Hepatocyte (in vitro differentiated cells): ENCODE data around the gene ETF1. TPM values are rescaled to one million over a fixed set of nuclear protein-coding genes. Genes with fewer than 3 reads are reported as not detected.

ENCODE experiments used
- DNase-seq: peaks from one replicate; pipeline ENCODE4 v3.0.0-alpha.2; 2016; ENCODE audit warnings: low spot score
- H2AFZ ChIP-seq: fragments of 200-600 bp; sonication (generic); 2 replicates; pipeline ENCODE4 v1.6.0; 2016; ENCODE audit warnings: antibody characterized with exemption, mild to moderate bottlenecking
- H3K27ac ChIP-seq: fragments of 200-600 bp; sonication (generic); 2 replicates; pipeline ENCODE4 v1.5.1; 2016; ENCODE audit warnings: mild to moderate bottlenecking
- H3K27me3 ChIP-seq: fragments of 200-600 bp; sonication (generic); 2 replicates; pipeline ENCODE4 v1.6.1; 2016
- H3K36me3 ChIP-seq: fragments of 200-600 bp; sonication (generic); replicated peaks from 2 replicates; pipeline ENCODE4 v1.5.1; 2016; ENCODE audit warnings: low read depth; ENCODE audit not compliant: insufficient read depth
- H3K4me1 ChIP-seq: fragments of 200-600 bp; sonication (generic); 2 replicates; pipeline ENCODE4 v1.5.1; 2016; ENCODE audit warnings: mild to moderate bottlenecking, moderate library complexity; ENCODE audit not compliant: insufficient read depth
- H3K4me2 ChIP-seq: fragments of 200-600 bp; sonication (generic); 2 replicates; pipeline ENCODE4 v1.6.0; 2016
- H3K4me3 ChIP-seq: fragments of 200-600 bp; sonication (generic); 2 replicates; pipeline ENCODE4 v1.5.1; 2016; ENCODE audit warnings: mild to moderate bottlenecking
- H3K79me2 ChIP-seq: fragments of 200-600 bp; sonication (generic); 2 replicates; pipeline ENCODE4 v1.6.0; 2017; ENCODE audit warnings: mild to moderate bottlenecking
- H3K9me2 ChIP-seq: fragments of 200-600 bp; sonication (generic); replicated peaks from 2 replicates; pipeline ENCODE4 v1.6.0; 2017; ENCODE audit warnings: mild to moderate bottlenecking; ENCODE audit not compliant: insufficient read depth
- H3K9me3 ChIP-seq: fragments of 200-600 bp; sonication (generic); 2 replicates; pipeline ENCODE4 v1.5.1; 2016; ENCODE audit warnings: low read depth, mild to moderate bottlenecking
- H4K20me1 ChIP-seq: fragments of 200-600 bp; sonication (generic); 2 replicates; pipeline ENCODE4 v1.6.0; 2016; ENCODE audit warnings: mild to moderate bottlenecking; ENCODE audit not compliant: insufficient read depth, poor library complexity, severe bottlenecking
- EZH2 ChIP-seq: fragments of 200-600 bp; sonication (generic); IDR thresholded peaks from 2 replicates; pipeline ENCODE4 v1.6.1; 2016; ENCODE audit warnings: antibody characterized with exemption, mild to moderate bottlenecking, borderline replicate concordance
- EZH2phosphoT487 ChIP-seq: fragments of 200-600 bp; sonication (generic); IDR thresholded peaks from one replicate; pipeline ENCODE4 v1.6.1; 2018; ENCODE audit warnings: antibody characterized with exemption, mild to moderate bottlenecking, low read depth, moderate library complexity; ENCODE audit not compliant: unreplicated experiment, severe bottlenecking
- WGBS: methylation state at CpG from one replicate; pipeline ENCODE4 v1.1.6; 2016; ENCODE audit warnings: low lambda C conversion rate; ENCODE audit errors: missing lambda C conversion rate; 5-methylcytosine and 5-hydroxymethylcytosine counted together
- polyA plus RNA-seq: library from polyadenylated mRNA; unstranded; fragments of >200 nt; fragmentation: Nextera tagmentation; extraction: Ambion mirVana; gene quantifications from 2 replicates; pipeline ENCODE4 v1.2.1, GENCODE V29; 2016
- total RNA-seq: library from RNA; depleted of rRNA; stranded (reverse); fragments of >200 nt; gene quantifications from 2 replicates; pipeline ENCODE4 v1.2.3, GENCODE V29; 2014
- TF ChIP-seq, protein P1 (sequence below): fragments of 200-600 bp; sonication (generic); IDR thresholded peaks from 2 replicates; pipeline ENCODE4 v1.5.1; 2016; ENCODE audit warnings: antibody characterized with exemption, mild to moderate bottlenecking; ENCODE audit not compliant: poor library complexity

The ETF1 gene
- total and polyA plus RNA-seq, 2 experiments from 2014 or later = 42.6 to 93.3 TPM

DNA sequence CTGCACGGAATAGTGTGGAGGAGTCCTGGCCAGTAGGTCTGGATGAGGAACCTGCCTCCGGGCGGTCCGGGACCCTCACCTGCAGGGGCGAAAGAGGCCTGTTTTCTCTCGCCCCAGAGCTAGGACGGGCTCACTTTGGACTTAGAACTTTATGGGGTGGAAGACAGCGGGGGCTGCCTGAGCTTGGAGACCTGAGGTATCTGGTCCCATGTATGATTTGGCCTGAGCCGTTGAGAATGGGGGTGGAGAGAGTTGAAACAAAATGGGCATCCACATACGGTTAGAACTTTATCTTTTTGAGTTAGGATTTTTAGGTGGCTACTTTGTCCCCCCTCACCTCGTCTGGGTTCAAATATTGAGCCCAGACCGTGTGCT is 681 bp upstream of the ETF1 start:
- H3K27ac ChIP-seq = peak overlapping the region; percentile 96
- H2AFZ ChIP-seq = peak overlapping the region; percentile 20
- peak overlapping the region; percentile 92 for H3K4me2 ChIP-seq
- no peak for TF ChIP-seq EZH2phosphoT487
- no peak for TF ChIP-seq EZH2
- TF ChIP-seq, protein P1, sequence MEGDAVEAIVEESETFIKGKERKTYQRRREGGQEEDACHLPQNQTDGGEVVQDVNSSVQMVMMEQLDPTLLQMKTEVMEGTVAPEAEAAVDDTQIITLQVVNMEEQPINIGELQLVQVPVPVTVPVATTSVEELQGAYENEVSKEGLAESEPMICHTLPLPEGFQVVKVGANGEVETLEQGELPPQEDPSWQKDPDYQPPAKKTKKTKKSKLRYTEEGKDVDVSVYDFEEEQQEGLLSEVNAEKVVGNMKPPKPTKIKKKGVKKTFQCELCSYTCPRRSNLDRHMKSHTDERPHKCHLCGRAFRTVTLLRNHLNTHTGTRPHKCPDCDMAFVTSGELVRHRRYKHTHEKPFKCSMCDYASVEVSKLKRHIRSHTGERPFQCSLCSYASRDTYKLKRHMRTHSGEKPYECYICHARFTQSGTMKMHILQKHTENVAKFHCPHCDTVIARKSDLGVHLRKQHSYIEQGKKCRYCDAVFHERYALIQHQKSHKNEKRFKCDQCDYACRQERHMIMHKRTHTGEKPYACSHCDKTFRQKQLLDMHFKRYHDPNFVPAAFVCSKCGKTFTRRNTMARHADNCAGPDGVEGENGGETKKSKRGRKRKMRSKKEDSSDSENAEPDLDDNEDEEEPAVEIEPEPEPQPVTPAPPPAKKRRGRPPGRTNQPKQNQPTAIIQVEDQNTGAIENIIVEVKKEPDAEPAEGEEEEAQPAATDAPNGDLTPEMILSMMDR = no peak
- H3K79me2 ChIP-seq = peaks cover 90% of the 10 kb centered on the region
- H3K9me3 ChIP-seq = no peaks in the 10 kb centered on the region
- H3K9me2 ChIP-seq = no peaks in the 10 kb centered on the region
- H4K20me1 ChIP-seq = peaks cover 33% of the 10 kb centered on the region
- 0% methylated on average over 12 of the region's 12 CpGs for WGBS
- no peaks in the 10 kb centered on the region for H3K36me3 ChIP-seq
- peak overlapping the region; percentile 35 for H3K4me3 ChIP-seq
- no peaks in the 10 kb centered on the region for H3K27me3 ChIP-seq
- H3K4me1 ChIP-seq = peaks cover 36% of the 10 kb centered on the region
- DNase-seq = no peak

DNA sequence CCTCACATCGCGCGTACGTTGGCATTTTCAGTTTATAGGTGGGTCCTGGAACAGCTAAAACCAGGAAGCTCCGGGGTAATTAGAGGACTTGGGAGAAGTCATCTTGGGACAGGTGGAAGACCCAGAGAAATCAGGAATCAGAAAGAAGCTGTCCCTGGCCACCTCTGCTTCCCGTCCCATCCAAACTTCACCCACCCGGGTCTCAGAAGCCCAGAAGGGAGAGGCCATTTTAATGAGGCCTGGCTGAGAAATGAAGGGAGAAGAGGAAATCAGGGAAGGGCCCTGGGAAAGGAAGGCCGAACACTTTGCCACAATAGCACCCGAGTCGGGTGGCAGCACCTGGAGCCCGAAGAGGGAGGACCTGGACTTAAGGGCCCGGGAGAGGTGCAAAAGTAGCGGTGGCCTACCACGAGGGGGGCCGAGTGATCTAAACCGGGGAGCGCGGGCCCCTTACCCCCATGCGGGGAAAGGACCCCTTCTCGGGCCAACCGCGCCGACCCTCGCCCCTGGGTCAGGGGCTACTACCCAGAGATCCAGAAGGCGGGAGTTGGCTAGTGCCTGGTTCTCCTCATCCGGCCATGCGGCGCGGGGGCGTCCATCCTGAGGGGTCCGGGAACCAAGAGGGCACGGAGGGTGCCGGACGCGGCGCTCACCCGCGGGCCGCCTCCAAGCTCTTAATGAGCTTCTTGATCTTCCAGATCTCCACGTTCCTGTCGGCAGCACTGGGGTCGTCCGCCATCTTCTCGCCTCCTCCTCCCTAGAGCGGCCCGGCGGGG is 668 bp downstream of the ETF1 start:
- H3K4me3 ChIP-seq = peak overlapping the region; percentile 53
- H3K4me2 ChIP-seq = peak overlapping the region; percentile 77
- peaks cover 92% of the 10 kb centered on the region for H3K79me2 ChIP-seq
- peaks cover 44% of the 10 kb centered on the region for H4K20me1 ChIP-seq
- H2AFZ ChIP-seq = no peak overlapping the region
- DNase-seq = peak; percentile 17
- H3K9me3 ChIP-seq = no peaks in the 10 kb centered on the region
- peaks cover 36% of the 10 kb centered on the region for H3K4me1 ChIP-seq
- WGBS = 2% methylated on average over 36 of the region's 47 CpGs
- H3K27ac ChIP-seq = peak overlapping the region; percentile 97
- no peaks in the 10 kb centered on the region for H3K27me3 ChIP-seq
- no peaks in the 10 kb centered on the region for H3K9me2 ChIP-seq
- H3K36me3 ChIP-seq = no peaks in the 10 kb centered on the region
- TF ChIP-seq EZH2 = no peak
- no peak for TF ChIP-seq EZH2phosphoT487
- TF ChIP-seq, protein P1 = no peak

DNA sequence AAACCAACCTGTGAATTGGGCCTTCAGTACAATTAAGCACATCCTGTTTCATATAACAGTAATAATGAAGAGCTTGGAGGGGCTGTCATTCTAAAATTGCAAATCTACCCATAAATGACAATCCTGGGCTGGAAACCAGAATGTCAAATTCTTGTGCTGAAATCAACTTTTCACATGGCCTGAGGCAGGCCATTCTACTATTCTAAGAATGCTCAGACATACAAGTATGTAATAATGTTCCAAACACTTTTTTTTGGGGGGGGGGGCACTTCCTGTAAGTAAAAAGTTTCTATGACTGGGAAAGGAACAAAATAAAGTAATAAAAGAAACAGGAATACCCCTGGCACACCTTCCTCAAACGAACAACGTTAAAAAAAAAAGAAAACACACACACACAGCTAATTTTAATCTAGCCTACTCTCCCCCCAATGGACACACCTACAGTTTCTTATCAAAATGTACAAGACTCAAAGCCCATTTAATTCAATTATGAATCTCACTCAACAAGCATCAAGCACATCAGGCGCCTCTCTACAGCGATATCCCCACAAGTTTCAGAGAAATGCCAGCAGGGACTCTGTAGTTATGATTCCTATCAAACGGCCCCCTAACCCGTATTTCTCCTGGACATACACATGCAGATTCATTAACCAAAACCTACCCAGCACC is 1.4 kb downstream of the ETF1 start:
- peak overlapping the region; percentile 53 for H3K4me3 ChIP-seq
- H4K20me1 ChIP-seq = peaks cover 51% of the 10 kb centered on the region
- WGBS = 30% methylated on average over 6 of the region's 6 CpGs
- H3K79me2 ChIP-seq = peaks cover 92% of the 10 kb centered on the region
- H3K27me3 ChIP-seq = no peaks in the 10 kb centered on the region
- H3K36me3 ChIP-seq = no peaks in the 10 kb centered on the region
- peak overlapping the region; percentile 77 for H3K4me2 ChIP-seq
- H3K9me3 ChIP-seq = no peaks in the 10 kb centered on the region
- peak overlapping the region; percentile 97 for H3K27ac ChIP-seq
- DNase-seq = no peak
- H2AFZ ChIP-seq = no peak overlapping the region
- no peaks in the 10 kb centered on the region for H3K9me2 ChIP-seq
- H3K4me1 ChIP-seq = peaks cover 36% of the 10 kb centered on the region
- TF ChIP-seq, protein P1 = no peak
- TF ChIP-seq EZH2phosphoT487 (no peak), EZH2 (no peak)
